GM21825 (cell line): ENCODE results near the gene RNGTT.
A peak's percentile ranks its signal among the peaks of the same experiment; 100 is the strongest.
"Not testable (repeated sequence)": the region's sequence is repeated elsewhere in the genome, so short reads cannot be mapped to it uniquely, and the experiment has no call there.

Source experiments
- ATAC-seq: cut with Tn5 transposase; IDR thresholded peaks from one replicate; pipeline ENCODE4 v1.9.1; 2021; ENCODE audit warnings: mild to moderate bottlenecking, moderate library complexity; ENCODE audit not compliant: unreplicated experiment

The RNGTT gene

DNA sequence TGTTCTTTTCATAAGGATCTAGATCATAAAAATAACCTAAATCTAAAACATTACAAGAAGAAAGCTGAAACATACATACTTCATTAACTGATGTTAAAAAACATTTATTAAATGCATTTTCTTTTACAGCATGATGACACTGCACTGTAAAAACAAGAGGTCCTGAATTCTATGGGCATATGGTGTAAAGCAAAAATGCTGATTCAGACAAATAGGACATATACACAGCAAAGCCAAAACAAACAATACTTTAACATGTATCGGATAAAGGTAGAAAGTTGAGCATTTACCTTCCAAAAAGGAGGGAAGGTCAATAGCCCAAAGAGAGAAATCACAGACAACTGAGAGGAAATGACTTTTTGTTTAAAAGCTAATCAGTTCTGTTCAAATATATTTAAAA lies 221.5 kb downstream of the RNGTT start:
- no peak for ATAC-seq

DNA sequence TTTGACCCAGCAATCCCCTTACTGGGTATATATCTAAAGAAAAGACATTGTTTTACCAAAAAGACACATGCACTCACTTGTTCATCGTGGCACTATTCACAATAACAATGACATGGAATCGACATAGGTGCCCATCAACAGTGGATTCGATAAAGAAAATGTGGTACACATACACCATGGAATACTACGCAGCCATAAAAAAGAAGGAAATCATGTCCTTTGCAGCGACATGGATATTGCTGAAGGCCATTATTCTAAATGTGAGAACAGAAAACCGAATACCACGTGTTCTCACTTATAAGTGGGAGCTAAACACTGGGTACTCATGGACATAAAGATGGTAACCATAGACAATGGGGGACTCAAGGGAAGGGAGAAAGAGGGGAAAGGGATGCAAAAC lies 222.3 kb downstream of the RNGTT start:
- ATAC-seq = no peak

DNA sequence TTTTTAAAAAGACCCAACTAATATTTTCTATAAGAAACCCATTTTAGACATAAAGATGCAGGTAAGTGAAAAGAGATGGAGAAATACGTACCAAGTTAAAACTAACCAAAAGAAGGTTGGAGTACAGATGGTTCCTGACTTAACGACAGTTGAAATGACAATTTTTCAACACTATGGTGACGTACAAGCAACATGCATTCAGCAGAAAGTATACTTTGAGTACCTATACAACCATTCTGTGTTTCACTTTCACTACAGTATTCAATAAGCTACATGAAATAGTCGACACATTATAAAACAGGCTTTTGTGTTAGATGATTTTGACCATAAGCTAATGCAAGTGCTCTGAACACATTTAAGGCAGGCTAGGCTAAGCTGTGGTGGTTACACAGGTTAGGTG lies 228.9 kb downstream of the RNGTT start:
- no peak for ATAC-seq

DNA sequence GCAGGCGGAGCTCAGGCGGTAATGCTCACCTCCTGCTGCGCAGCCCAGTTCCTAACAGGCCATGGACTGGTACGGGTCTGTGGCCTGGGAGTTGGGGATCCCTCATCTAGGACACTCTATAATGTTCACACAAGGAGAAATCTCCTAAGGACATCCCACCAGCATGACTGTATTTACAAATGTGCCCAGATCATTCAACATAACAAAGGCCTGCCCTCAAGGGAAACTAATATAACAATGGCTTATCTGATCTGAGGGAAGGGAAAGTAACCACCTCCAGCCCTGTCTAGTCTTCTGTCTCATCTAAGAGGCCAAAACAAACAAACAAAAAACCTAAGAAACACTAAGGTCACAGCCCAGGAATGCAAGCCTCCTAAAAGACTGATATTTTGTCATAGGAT lies 232.8 kb downstream of the RNGTT start:
- ATAC-seq = no peak

DNA sequence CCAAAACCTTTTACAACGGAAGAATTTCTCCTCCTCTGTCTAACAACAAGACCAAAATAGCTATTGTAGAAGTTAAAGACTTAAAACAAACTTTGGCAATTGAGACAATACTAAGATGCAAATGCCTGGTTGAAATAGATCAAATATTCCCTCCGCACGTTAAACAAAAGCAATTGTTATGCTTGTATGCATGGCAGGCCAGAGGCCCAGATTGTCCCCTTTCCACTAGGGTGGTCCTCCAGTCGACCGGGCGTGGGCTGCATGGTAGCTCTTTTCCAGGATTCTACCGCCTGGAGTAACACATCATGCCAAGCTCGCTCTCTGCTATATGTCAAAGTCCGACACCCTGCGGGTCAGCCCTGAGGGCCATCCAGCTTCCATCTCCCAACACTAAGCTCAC lies 234.7 kb downstream of the RNGTT start:
- ATAC-seq = no peak

DNA sequence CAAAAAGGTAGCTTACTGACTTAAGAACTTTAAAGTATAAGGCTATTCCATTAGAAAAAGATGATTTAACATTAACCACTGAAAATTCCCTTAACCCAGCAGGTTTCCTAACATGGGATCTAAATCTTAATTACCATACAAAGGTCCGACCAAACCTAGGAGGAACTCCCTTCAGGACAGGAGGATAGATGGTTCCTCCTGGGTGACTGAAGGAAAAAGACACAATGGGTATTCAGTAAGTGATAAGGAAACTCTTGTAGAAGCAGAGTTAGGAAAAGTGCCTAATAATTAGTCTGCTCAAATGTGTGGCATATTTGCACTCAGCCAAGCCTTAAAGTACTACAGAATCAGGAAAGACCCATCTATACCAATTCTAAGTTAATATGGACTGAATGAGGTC lies 237.0 kb downstream of the RNGTT start:
- ATAC-seq = not testable (repeated sequence)

DNA sequence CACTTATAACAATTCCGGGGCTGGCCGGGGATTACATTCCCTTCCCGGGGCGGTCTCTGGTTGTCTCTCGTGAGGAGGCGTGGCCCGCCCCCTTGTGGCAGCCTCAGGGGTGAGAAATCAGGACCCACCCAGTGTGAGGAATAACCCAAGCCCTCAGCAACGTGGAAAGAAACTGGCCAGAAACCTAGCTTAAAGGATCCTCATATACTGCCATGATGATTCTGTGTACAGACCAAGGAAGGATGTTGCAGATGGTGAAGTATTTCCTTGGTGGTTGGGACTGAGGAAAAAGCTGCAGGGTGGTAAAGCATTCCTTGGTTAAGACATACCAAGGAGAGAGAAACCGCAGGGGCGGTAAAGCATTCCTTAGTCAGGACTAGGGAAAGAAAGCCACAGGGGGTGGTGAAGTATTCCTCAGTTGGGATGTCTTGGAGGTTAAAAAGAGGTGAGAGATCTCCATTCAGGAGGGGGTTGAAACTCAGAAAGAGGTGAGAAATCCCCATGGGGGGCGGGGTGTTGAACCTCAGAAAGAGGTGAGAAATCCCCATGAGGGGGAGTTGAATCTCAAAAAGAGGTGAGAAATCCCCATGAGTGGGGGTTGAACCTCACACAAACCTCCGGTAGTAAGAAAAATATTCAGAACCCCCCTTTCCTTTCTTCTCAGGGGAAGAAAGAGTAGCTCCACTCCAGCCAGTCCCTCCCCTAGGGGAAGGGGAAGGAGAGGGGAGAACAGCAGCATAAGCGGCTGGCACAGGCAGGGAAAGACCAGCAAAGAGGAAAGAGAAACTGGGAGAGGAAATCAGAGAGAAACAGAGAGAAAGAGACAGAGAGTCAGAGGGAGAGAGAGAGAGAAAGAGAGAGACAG lies 238.1 kb downstream of the RNGTT start:
- ATAC-seq = no peak

DNA sequence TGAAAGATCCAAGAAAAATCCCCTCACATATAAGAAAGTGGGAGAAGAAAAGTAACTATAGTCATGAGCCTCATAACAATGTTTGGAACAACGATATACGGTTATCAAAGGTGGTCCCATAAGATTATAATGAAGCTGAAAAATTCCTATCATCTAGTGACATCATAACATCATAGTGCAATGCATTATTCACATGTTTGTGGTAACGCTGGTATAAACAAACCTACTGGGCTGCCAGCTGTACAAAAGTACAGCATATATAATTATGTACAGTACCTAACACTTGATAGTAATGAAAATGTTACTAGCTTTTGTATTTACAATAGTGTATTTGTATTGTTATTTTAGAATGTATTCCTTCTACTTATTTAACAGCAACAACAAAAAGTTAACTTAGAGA lies 240.7 kb downstream of the RNGTT start:
- no peak for ATAC-seq

DNA sequence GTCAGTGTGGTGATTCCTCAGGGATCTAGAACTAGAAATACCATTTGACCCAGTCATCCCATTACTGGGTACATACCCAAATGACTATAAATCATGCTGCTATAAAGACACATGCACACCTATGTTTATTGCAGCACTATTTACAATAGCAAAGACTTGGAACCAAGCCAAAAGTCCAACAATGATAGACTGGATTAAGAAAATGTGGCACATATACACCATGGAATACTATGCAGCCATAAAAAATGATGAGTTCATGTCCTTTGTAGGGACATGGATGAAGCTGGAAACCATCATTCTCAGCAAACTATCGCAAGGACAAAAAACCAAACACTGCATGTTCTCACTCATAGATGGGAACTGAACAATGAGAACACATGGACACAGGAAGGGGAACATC lies 247.0 kb downstream of the RNGTT start:
- not testable (repeated sequence) for ATAC-seq

DNA sequence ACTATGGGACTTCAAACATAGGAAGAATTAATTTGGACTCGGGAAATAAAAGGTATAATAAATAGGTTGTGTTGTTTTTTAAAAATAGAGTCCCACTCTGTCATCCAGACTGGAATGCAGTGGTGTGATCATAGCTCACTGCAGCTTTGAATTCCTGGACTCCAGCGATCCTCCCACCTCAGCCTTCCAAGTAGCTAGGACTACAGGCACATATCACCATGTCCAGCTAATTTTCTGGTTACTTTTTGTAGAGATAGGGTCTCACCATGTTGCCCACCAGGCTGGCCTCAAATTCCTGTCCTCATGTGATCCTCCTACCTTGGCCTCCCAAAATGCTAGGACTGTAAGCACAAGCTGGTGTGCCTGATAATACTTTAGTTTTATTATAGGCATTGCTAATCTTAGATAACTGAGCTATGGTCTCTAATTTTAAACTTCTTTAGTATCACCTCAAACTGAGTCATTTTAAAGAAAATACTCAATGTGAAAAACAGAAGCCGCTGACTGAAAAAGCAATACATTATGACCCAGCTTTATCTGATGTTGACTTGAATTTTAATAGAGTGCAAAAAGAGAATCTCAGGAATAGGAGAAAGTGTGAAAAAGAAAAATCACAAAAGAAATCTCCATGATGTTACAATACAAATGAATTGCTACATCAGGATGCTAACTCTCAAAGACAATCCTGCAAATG lies 251.0 kb downstream of the RNGTT start:
- no peak for ATAC-seq

DNA sequence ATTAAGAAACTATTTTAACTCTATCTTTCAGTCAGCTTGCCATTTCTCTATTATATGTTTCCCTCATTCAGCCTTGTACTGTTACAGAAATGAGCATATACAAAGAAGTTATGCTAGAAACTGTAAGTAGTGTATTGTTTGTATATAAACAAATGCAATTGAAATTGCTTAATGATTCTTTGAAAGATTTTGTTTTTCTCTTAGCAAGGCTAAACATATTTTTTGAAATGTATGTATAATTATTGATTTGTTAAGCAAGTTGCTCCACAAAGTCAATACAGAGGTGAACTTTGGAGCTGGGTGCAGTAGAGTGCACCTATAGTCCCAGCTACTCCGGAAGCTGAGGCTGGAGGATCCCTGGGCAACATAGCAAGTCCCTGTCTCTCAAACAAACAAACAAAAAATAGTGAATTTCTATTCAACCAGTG lies 253.6 kb downstream of the RNGTT start:
- no peak for ATAC-seq

DNA sequence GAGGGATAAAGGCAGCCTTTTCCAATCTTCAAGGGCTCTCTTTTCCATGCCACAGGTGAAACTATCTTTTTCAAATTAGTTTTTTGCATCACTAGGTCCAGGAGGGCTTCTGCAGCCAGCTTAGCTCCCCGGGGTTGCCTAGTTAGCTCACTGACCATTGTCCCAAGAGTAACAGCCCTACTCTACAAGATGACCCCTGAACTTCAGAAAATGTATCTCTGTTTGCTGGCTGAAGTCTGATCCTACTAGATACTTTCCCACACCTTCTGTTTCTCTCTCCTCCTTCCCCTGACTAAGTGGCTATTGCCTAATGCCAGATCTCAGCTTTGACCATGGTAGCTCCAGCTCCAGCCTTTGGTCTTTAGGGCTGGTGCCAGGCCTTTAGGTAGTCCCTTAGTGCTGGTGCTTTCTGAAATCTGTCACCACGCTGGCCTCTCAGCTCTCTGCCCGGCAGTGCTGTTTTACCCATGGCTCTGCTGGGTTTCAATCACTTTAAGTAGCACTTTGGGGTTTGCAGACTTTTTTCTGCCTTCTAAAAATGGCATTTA lies 255.1 kb downstream of the RNGTT start:
- no peak for ATAC-seq

DNA sequence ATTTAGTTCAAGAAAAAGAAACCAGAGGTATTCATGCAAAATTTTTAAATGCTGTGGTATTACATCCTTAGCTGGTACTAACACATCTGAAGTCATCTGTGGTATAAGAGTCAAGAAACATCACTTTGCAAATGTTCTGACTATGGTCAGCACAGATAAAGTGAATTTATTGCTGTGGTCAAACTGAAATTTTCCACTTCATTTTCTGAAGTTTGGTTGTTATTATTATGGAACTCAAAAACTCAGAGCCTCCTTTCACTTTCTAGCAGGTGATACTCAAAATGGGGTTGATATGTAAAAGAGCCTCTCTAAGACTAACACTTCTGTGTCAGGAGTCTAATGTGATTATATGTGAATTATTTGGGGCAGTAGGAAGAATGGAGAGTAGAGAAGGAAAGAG lies 257.8 kb downstream of the RNGTT start:
- ATAC-seq = peak; percentile 79

DNA sequence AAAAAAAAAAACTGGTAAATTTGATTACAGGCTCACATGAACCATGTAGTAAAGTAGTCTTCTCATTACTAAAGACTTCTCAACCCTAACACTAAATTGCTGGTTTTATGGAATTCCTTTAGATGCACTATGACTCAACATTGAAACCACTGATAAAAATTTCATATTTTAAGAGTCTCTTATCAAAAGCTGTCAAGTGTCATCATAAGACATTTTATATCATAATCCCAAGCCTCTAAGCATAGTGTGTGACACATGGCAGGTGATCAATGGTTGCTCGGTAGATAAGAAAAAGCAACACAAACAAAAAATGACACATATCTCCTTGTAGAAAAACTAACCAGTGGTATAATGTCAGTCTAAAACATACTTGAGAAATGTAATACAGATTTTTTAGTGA lies 258.4 kb downstream of the RNGTT start:
- no peak for ATAC-seq

DNA sequence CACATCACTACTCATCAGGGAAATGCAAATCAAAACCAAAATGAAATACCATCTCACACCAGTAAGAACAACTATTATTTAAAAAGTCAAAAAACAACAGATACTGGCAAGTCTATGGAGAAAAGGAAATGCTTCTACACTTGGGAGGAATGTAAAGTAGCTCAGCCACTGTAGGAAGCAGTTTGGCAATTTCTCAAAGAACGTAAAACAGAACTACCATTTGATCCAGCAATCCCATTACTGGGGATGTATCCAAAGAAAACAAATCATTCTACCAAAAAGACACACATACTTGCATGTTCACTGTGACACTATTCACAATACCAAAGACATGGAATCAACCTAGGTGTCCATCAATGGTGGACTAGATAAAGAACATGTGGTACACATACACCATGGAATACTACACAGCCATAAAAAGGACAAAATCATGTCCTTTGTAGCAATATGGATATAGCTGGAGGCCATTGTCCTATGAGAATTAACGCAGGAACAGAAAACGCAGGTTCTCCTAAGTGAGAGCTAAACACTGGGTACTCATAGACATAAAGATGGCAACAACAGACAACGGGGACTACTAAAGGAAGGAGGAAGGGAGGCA lies 260.4 kb downstream of the RNGTT start:
- no peak for ATAC-seq

DNA sequence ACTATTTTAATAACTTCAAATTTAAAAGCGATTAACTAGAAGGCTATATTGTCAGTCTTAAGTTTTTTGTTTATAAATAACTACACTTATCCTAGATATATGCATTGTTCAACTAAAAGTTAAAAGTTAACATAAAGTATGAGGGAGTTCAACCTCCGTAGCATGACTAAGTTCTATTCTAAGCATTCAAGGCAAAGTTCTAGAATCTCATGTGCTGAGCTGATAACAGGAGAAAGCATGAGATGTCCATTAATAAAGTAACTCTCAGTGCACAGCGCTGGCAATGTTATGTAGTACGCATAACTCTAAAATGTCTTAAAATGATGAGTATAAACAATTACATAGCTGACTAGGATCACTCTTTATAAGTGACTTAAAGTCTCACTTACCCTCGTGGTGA lies 264.8 kb downstream of the RNGTT start:
- ATAC-seq = no peak

DNA sequence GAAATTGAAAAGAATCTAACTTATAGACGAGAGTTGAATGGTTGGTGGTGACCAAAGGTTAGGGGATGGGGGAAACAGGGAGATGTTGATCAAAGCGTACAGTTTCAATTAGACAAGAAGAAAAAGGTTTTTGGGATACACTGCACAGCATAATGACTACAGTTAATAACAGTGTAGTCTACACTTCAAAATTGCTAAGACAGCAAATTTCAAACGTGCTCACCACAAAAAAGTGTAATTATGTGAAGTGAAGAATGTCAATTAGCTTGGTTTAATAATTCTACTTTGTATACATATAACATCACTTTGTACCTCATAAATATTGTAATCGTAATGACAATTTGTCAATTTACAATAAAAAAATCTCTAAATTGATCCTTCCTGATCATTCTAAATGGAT lies 267.5 kb downstream of the RNGTT start:
- no peak for ATAC-seq

DNA sequence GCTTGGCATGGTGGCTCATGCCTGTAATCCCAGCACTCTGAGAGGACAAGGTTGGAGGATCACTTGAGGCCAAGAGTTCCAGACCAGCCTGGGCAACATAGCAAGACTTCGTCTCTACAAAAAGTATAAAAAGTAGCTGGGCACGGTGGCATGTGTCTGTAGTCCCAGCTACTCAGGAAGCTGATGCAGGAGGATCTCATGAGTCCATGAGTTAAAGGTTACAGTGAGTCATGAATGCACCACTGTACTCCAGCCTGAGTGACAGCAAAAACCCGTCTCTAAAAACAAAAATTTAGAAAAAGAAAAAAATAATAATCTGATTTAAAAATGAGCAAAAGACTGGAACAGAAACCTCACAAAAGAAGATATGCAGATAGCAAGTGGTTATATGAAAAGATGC lies 279.7 kb downstream of the RNGTT start:
- no peak for ATAC-seq

DNA sequence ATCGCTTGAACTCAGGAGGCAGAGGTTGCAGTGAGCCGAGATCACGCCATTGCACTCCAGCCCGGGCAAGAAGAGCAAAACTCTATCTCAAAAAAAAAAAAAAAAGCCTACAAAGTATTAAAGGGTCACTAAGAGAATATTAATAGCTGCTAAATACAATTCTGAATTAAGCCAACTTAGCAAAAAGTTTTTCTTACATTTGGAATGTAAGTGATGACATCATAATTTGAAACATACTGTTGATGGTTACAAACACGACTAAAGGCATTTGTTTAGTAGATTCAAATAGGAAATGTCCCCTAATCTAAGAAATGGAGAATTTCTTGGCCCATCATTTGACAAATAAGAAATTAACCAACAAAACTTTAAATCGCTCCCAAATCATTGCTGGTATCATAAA lies 282.8 kb downstream of the RNGTT start:
- ATAC-seq = no peak

DNA sequence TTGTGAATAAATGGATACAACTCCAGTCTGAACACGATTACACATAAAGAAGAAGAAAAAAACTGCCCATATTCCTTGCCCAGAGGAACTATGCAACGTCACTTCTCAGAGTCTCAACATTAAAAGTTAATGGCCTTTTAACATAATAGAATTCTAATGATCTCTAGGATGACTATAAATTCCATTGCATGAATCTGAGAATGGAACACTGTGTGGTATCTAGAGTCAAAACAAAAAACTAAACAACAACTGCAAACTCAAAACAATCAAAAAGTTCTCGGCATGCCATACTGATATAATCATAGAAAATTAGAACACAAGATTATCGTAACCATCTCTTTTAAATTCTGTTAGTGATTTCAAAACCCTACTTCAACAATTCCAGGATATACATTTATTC lies 283.6 kb downstream of the RNGTT start:
- no peak for ATAC-seq

DNA sequence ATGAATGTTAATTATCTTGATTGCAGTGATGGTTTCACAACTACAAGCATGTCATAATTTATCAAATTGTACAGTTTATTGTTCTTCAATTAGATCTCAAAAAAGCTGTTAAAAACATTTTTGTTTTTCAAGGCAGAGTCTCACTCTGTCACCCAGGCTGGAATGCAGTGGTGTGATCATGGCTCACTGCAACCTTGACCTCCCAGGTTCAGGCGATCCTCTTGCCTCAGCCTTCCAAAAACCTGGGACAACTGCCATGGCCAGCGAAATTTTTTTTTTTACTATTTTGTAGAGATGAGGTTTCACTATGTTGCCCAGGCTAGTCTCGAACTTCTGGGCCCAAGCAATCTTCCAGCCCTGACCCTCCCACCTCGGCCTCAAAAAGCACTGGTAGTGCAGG lies 286.1 kb downstream of the RNGTT start:
- ATAC-seq = no peak

DNA sequence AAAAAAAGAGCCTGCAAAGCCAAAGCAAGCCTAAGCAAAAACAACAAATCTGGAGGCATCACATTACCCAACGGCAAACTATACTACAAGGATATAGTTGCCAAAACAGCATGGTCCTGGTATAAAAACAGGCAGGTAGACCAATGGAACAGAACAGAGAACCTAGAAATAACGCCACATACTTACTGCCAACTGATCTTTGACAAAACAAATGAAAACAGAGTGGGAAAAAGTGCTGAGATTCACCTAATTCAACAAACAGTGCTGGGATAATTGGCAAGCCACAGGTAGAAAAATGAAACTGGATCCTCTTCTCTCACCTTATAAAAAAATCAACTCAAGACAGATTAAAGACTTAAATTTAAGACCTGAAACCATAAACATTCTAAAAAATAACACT lies 291.8 kb downstream of the RNGTT start:
- ATAC-seq = no peak
